DND-41 (cell line): Measurements from ENCODE around the gene TAF11L13.
"Not testable (repeated sequence)": the region's sequence is repeated elsewhere in the genome, so short reads cannot be mapped to it uniquely, and the experiment has no call there.

Experiments
- ATAC-seq: fragments of 200-7000 bp; cut with Tn5 transposase; 3 replicates; pipeline ENCODE4 v1.9.1; 2021; ENCODE audit warnings: low read depth; ENCODE audit not compliant: insufficient read depth
- DNase-seq: peaks from one replicate; pipeline ENCODE4 v3.0.0-alpha.2; 2020
- H2AFZ ChIP-seq: 2 replicates; pipeline ENCODE4 v1.6.0; 2012; ENCODE audit warnings: low read depth, low read length
- H3K27ac ChIP-seq: 2 replicates; pipeline ENCODE4 v1.5.1; 2012; ENCODE audit warnings: low read length, inconsistent platforms
- H3K27me3 ChIP-seq: fragments of 200-600 bp; sonication (generic); 2 replicates; pipeline ENCODE4 v1.6.0; 2012; ENCODE audit warnings: low read length, mild to moderate bottlenecking, inconsistent platforms; ENCODE audit not compliant: insufficient read depth, poor library complexity
- H3K36me3 ChIP-seq: 2 replicates; pipeline ENCODE4 v1.5.1; 2012; ENCODE audit warnings: low read length, inconsistent platforms; ENCODE audit not compliant: insufficient read depth
- H3K4me1 ChIP-seq: 2 replicates; pipeline ENCODE4 v1.5.1; 2012; ENCODE audit warnings: mild to moderate bottlenecking, low read length; ENCODE audit not compliant: insufficient read depth
- H3K4me2 ChIP-seq: 2 replicates; pipeline ENCODE4 v1.6.0; 2012; ENCODE audit warnings: mild to moderate bottlenecking, moderate library complexity, low read length, inconsistent platforms; ENCODE audit not compliant: insufficient read depth
- H3K4me3 ChIP-seq, 2 experiments: fragments of 200-600 bp in 1 of 2; shearing (Covaris generic) in 1 of 2; 2 replicates each; pipeline ENCODE4 v1.5.1; 2012 to 2016; ENCODE audit warnings: inconsistent platforms in 2 of 2, low read length in 2 of 2, mild to moderate bottlenecking in 2 of 2, low read depth in 1 of 2, moderate library complexity in 1 of 2
- H3K79me2 ChIP-seq: 2 replicates; pipeline ENCODE4 v1.6.0; 2012; ENCODE audit warnings: low read length, inconsistent platforms; ENCODE audit not compliant: insufficient read depth
- H3K9ac ChIP-seq: 2 replicates; pipeline ENCODE4 v1.6.0; 2012; ENCODE audit warnings: low read depth, mild to moderate bottlenecking, inconsistent platforms, low read length, moderate library complexity
- H3K9me3 ChIP-seq: 2 replicates; pipeline ENCODE4 v1.5.1; 2012; ENCODE audit warnings: low read length, moderate library complexity, mild to moderate bottlenecking, inconsistent platforms; ENCODE audit not compliant: insufficient read depth, severe bottlenecking
- H4K20me1 ChIP-seq: 2 replicates; pipeline ENCODE4 v1.6.0; 2012; ENCODE audit warnings: low read length; ENCODE audit not compliant: insufficient read depth

The TAF11L13 gene

GRCh38 chr5:17631788-17632187 is at the start of gene TAF11L13:
Gene TAF11L13 (plus strand): TSS chr5:17632088.
- H3K27ac ChIP-seq, H3K4me3 ChIP-seq, DNase-seq, ATAC-seq, H4K20me1 ChIP-seq, H3K4me1 ChIP-seq, H3K4me2 ChIP-seq, H3K36me3 ChIP-seq, H3K27me3 ChIP-seq, H2AFZ ChIP-seq, H3K79me2 ChIP-seq, H3K9me3 ChIP-seq, H3K9ac ChIP-seq: not testable (repeated sequence)

- H3K4me2 ChIP-seq, DNase-seq: not testable (repeated sequence)
Observed at GRCh38 chr5:17585658-17586057, 46.2 kb upstream of the TAF11L13 start, which contains the start of gene TAF11L7. Gene TAF11L7 (minus strand): TSS chr5:17585758.

GRCh38 chr5:17590860-17591259 is 41.0 kb upstream of the TAF11L13 start, which contains the start of gene TAF11L8:
Gene TAF11L8 (minus strand): TSS chr5:17590960.
- H3K27me3 ChIP-seq, ATAC-seq, H3K27ac ChIP-seq, H4K20me1 ChIP-seq, DNase-seq, H3K9me3 ChIP-seq, H3K9ac ChIP-seq, H3K4me2 ChIP-seq, H3K4me1 ChIP-seq, H3K79me2 ChIP-seq, H3K4me3 ChIP-seq, H2AFZ ChIP-seq, H3K36me3 ChIP-seq: not testable (repeated sequence)

More at GRCh38 chr5:17585658-17586057, 46.2 kb upstream of the TAF11L13 start, which contains the start of gene TAF11L7:
- not testable (repeated sequence) for ATAC-seq, H3K36me3 ChIP-seq, H4K20me1 ChIP-seq, H3K27ac ChIP-seq, H3K79me2 ChIP-seq, H3K4me3 ChIP-seq, H3K9me3 ChIP-seq, H3K4me1 ChIP-seq, H3K9ac ChIP-seq, H3K27me3 ChIP-seq, H2AFZ ChIP-seq

GRCh38 chr5:17594255-17594654 is 37.6 kb upstream of the TAF11L13 start, which contains the start of gene TAF11L9:
Gene TAF11L9 (minus strand): TSS chr5:17594394.
- not testable (repeated sequence) for H2AFZ ChIP-seq, H3K4me2 ChIP-seq, H3K9me3 ChIP-seq, H3K9ac ChIP-seq, H3K4me3 ChIP-seq, H4K20me1 ChIP-seq, H3K27me3 ChIP-seq, H3K79me2 ChIP-seq, H3K4me1 ChIP-seq, H3K27ac ChIP-seq, ATAC-seq, H3K36me3 ChIP-seq
- peak; percentile 4 for DNase-seq

GRCh38 chr5:17597728-17598127 is 34.2 kb upstream of the TAF11L13 start, which contains the start of gene TAF11L10:
Gene TAF11L10 (minus strand): TSS chr5:17597828.
- H3K9me3 ChIP-seq, H3K36me3 ChIP-seq, H3K27ac ChIP-seq, H3K27me3 ChIP-seq, DNase-seq, H2AFZ ChIP-seq, H3K4me2 ChIP-seq, H3K4me1 ChIP-seq, H4K20me1 ChIP-seq, ATAC-seq, H3K79me2 ChIP-seq, H3K4me3 ChIP-seq, H3K9ac ChIP-seq: not testable (repeated sequence)

GRCh38 chr5:17603880-17604279 is 28.0 kb upstream of the TAF11L13 start, which contains the start of gene TAF11L11:
Gene TAF11L11 (plus strand): TSS chr5:17604183.
- H3K9me3 ChIP-seq, ATAC-seq, H3K27me3 ChIP-seq, H3K4me2 ChIP-seq, DNase-seq, H2AFZ ChIP-seq, H4K20me1 ChIP-seq, H3K4me1 ChIP-seq, H3K27ac ChIP-seq, H3K9ac ChIP-seq, H3K4me3 ChIP-seq, H3K79me2 ChIP-seq, H3K36me3 ChIP-seq: not testable (repeated sequence)
